HG03378 (cell line): Measurements from ENCODE around the gene LMTK3.

Experiments
- ATAC-seq: cut with Tn5 transposase; IDR thresholded peaks from one replicate; pipeline ENCODE4 v1.9.1; 2021; ENCODE audit warnings: mild to moderate bottlenecking, moderate library complexity; ENCODE audit not compliant: unreplicated experiment

LMTK3 gene, protein sequence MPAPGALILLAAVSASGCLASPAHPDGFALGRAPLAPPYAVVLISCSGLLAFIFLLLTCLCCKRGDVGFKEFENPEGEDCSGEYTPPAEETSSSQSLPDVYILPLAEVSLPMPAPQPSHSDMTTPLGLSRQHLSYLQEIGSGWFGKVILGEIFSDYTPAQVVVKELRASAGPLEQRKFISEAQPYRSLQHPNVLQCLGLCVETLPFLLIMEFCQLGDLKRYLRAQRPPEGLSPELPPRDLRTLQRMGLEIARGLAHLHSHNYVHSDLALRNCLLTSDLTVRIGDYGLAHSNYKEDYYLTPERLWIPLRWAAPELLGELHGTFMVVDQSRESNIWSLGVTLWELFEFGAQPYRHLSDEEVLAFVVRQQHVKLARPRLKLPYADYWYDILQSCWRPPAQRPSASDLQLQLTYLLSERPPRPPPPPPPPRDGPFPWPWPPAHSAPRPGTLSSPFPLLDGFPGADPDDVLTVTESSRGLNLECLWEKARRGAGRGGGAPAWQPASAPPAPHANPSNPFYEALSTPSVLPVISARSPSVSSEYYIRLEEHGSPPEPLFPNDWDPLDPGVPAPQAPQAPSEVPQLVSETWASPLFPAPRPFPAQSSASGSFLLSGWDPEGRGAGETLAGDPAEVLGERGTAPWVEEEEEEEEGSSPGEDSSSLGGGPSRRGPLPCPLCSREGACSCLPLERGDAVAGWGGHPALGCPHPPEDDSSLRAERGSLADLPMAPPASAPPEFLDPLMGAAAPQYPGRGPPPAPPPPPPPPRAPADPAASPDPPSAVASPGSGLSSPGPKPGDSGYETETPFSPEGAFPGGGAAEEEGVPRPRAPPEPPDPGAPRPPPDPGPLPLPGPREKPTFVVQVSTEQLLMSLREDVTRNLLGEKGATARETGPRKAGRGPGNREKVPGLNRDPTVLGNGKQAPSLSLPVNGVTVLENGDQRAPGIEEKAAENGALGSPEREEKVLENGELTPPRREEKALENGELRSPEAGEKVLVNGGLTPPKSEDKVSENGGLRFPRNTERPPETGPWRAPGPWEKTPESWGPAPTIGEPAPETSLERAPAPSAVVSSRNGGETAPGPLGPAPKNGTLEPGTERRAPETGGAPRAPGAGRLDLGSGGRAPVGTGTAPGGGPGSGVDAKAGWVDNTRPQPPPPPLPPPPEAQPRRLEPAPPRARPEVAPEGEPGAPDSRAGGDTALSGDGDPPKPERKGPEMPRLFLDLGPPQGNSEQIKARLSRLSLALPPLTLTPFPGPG (N-terminal part only)

DNA sequence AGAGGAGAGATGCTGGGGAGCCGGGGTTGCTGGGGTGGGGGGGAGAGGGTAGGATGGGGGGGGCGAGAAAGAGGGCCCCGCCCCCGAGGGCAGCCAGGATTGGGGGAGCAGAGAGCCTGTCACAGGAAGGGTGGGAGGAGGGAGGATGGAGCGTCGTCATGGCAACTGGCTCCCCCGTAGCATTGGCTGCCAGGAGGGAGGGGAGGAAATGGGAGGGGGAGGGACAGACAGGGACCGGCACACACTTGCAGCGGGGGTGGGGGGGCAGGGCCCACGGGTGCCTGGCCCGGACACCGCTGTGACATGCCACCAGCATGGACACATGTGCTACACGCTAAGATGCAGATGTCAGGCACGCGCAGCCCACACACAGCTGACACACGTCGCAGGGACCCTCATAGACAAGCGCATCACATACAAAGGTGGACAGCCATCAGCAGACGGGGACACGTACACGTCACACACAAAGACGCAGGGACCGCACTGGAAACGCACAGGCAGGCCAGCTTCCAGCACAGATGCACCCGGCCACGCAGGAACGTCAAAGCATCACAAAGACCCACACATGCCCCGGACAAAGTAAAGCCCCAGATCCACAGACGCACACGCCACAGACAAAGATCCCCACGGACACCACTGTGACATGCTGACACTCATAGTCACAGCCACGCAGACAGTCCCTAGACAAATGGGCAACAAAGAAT is at the start of gene LMTK3:
Gene LMTK3 (minus strand): TSS at position 36 of the 704 bp plus-strand sequence. CDS start 259 bp downstream, outside the sequence.
- ATAC-seq = no peak

- ATAC-seq = no peak
Observed at GRCh38 chr19:48561412-48561811, 49.8 kb upstream of the LMTK3 start.

DNA sequence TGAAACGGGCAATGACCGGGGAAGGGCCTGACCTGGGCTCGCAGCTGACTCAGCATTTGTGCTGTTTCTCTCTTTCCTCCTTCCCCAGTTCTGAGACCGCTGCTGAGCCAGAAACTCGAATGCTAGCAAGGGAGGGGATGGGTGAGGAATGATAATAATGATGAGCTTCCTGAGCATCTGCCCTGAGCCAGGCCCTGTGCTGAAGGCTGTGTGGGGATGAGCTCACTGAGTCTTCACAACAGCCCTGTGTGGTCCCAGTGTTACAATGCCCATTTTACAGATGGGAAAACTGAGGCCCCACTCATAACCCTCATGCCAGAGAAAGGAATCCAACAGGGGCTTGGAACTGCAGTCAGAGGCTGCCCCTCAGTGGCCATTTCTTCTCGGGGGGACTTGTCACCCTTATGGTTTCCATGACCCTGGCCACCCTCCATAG is 48.5 kb upstream of the LMTK3 start:
- no peak for ATAC-seq

DNA sequence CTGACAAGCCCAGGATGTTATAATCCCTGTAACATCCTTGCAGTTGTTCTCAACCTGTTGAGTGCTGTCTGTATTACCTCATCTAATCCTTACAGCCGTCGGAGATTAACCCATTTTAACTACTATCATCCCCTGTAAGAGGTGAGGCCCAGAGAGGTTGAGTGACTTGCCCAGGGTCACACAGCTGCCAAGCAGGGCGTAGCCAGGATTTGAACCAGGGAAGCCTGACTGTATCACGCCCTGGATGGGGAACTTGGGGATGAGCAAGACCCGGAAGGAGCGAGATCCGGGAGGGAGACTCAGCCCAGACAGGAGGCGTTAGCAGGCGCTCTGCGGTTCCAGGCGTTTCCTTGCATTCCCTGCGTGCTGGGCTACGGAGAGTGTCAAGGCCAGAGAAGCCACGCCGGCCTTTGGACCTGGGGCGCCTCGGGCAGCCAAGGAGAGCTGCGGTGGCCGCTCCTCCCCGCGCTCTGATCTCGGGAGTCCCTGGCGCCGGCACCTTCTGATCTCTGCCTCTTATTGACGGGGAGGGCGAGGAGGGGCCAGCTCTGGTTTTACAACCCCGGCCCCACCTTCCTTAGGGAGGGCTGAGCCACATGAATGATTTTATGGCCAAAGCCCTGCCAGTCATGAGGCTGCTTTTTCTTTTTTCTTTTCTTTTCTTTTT is 46.5 kb upstream of the LMTK3 start:
- no peak for ATAC-seq

GRCh38 chr19:48556825-48557224 is 45.2 kb upstream of the LMTK3 start:
- no peak for ATAC-seq

DNA sequence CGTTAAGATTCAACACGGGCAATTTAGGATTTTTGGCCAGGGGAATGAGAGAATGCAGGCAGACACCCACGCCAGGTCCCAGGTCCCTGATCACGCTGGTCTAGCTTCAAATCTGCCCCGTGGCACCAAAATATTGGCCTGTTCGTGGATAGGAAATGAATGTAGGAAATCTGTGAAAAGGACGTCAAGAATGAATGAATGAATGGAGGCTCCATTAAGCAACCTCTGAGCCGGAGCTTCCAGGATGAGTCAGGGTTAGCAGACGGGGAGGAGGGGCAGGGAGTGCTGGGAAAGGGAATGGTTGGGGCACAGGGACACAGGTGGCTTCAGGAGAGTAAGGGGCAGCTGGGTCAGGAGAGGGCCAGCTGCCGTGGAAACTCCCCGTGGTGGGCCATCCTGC is 44.5 kb upstream of the LMTK3 start:
- no peak for ATAC-seq

- no peak for ATAC-seq
Observed at GRCh38 chr19:48554385-48555091, 42.9 kb upstream of the LMTK3 start.

DNA sequence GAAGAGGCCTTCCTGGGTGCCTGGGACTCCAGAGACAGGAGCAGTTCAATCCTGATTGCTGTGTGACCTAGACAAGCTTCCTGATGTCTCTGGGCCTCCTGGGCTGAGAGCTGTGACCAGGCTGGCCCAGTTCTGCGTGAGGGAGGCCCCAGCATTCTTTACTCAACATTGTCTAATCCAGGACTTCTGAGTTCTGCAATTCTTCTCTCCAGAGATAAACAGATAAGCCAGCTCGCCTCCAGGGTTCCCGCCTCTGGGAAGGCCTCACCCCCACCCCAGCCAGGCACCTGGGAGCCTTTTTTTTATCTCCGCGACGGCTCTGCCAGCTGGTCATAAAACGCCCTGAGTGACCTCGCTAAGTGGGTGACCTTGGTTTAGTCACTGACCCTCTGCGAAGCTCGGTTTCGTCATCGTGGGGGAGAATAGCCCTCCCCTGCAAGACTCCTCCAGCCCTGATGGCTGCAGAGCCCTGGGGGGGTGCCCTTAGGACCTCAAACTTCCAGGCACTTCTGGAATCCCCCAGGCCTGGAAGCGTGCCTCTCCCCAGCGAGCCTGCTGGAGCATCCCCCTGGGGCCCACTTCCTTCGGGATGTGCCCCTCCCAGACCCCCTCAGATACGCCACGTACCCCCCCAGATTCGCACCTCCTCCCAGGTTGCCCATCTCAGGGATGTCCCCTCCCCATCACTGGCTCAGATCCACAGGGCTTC is 42.2 kb upstream of the LMTK3 start:
- no peak for ATAC-seq

GRCh38 chr19:48552406-48553322 is 41.0 kb upstream of the LMTK3 start:
- no peak for ATAC-seq

- ATAC-seq = no peak
Observed at GRCh38 chr19:48551437-48552302, 40.0 kb upstream of the LMTK3 start, which contains the start of gene SULT2B1. TSS of gene SULT2B1 (plus strand) at chr19:48552172. CDS start at chr19:48552253, 81 bp downstream.

- no peak for ATAC-seq
Observed at GRCh38 chr19:48549380-48549779, 37.7 kb upstream of the LMTK3 start.

GRCh38 chr19:48548253-48548911 is 36.7 kb upstream of the LMTK3 start:
- no peak for ATAC-seq

DNA sequence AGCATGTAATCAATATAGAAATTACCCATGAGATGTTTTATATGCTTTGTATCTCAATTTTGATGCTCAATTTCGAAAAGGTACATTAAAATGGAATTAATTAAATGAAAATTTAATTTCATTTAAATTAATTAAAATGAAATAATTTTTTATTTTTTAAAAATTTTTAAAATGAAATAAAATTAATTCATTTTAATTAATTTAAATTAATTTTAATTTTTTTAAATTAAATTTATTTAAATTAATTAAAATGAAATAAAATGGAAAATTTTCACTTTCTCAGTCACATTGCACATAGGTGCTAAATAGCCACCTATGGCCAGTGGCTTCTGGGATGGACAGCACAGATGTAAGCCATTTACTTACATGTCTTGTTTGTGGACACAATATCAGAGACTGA is 36.1 kb upstream of the LMTK3 start:
- ATAC-seq = no peak

DNA sequence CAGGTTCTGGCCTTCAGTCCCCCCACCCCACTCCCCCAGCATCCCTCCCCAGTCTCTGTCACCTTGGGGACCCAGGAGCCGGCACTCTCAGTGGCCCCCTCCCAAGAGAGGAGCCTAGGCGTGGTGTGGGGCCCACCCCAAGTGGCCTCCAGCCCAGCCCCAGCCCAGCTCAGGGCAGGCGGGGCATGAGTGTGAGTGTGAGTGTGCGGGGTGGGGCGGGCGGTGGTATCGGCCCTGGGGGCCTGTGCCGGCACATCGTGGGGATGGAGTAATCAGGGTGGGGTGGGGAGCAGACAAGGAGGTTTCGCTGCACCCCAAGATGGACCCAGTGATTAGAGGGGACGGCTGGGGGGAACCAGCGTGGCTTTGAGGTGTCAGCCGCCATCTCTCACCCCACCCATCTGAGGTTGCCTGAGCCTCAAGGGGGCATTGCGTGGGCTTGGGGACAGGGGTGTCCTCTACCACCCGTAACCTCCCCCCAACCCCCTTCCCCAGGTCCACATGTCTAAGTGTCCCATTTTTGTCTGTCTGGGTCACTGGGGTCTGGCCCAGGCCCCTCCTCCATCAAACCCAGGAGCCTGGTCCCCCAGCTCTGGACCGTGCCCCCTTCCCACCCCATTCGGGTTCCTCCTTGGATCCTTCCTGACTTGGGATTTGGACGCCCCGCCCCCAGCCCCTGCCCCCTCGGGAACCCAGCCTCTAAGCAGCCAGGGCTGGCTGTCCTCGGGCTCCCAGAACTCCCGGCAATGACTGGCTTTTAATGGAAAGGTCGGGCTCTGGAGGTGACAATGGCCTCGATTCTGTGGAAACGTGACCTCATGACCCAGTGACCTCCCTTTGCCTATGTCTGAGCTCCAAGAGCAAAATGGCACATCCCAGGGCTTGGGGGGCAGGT is 33.5 kb upstream of the LMTK3 start:
- no peak for ATAC-seq

GRCh38 chr19:48543121-48543710 is 31.6 kb upstream of the LMTK3 start:
- ATAC-seq = no peak
